Cardiac muscle cell (in vitro differentiated cells and primary cell): ENCODE data around the gene PPFIBP2. TPM values are rescaled to one million over a fixed set of nuclear protein-coding genes. Genes with fewer than 3 reads are reported as not detected.

Source experiments
- DNase-seq, 2 donors: peaks; one replicate each; pipeline versions ENCODE4 v3.0.0 to v3.0.0-alpha.2; 2010 to 2017; ENCODE audit warnings: low read depth in 1 of 2, low spot score in 1 of 2
- H3K27ac ChIP-seq: fragments of 200-600 bp; sonication (generic); 2 replicates; pipeline ENCODE4 v1.5.1; 2016
- H3K27me3 ChIP-seq: fragments of 200-600 bp; sonication (generic); 2 replicates; pipeline ENCODE4 v1.6.0; 2016; ENCODE audit warnings: control low read depth
- H3K36me3 ChIP-seq: fragments of 200-600 bp; sonication (generic); 2 replicates; pipeline ENCODE4 v1.5.1; 2016; ENCODE audit warnings: control low read depth
- H3K4me1 ChIP-seq: fragments of 200-600 bp; sonication (generic); 2 replicates; pipeline ENCODE4 v1.8.1; 2017; ENCODE audit warnings: low read depth, mild to moderate bottlenecking, mixed run types
- H3K4me3 ChIP-seq: fragments of 200-600 bp; sonication (generic); 2 replicates; pipeline ENCODE4 v1.5.1; 2016; ENCODE audit warnings: mild to moderate bottlenecking
- H3K9me3 ChIP-seq: fragments of 200-600 bp; sonication (generic); 2 replicates; pipeline ENCODE4 v1.5.1; 2017; ENCODE audit warnings: low read depth, mild to moderate bottlenecking, control low read depth
- polyA plus RNA-seq: library from polyadenylated mRNA; unstranded; fragments of >200 nt; fragmentation: Nextera tagmentation; extraction: Ambion mirVana; gene quantifications from 2 replicates; pipeline ENCODE4 v1.2.1, GENCODE V29; 2016
- total RNA-seq: library from RNA; depleted of rRNA; stranded (reverse); fragments of >200 nt; gene quantifications from 2 replicates; pipeline ENCODE4 v1.2.3, GENCODE V29; 2016
- TF ChIP-seq, protein P1 (sequence below): IDR thresholded peaks from 2 replicates; pipeline ENCODE4 v1.5.1; 2012; ENCODE audit warnings: low read depth, mild to moderate bottlenecking, low read length

Gene PPFIBP2
- total and polyA plus RNA-seq, 2 experiments from 2014 or later = 8.0 to 13.2 TPM

DNA sequence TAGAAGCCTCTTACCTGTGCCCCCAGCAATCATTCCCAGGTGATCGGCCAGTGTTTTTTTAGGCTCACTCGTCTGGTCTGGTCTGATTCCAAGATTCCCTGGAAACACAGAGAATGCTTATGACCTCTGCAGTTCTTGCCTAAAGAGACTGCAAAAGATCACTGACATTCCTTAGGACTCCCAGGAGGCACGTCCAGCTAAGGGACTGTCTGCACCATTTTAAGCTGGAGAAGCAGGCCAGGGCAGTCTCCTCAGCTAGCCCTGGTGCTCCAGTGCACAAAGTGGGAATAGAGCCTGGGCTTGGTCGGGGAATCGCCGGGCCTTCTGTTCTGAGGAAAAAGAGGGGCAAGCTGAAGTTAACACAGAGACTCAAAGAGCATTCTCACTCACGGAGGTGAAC lies 154.7 kb downstream of the PPFIBP2 start:
- Histone ChIP-seq H3K36me3 (no peaks in the 10 kb centered on the region), H3K27ac (no peak overlapping the region), H3K4me3 (no peak overlapping the region), H3K27me3 (peaks cover 4% of the 10 kb centered on the region), H3K9me3 (no peaks in the 10 kb centered on the region), H3K4me1 (no peaks in the 10 kb centered on the region)
- DNase-seq = no peak
- TF ChIP-seq, protein P1, sequence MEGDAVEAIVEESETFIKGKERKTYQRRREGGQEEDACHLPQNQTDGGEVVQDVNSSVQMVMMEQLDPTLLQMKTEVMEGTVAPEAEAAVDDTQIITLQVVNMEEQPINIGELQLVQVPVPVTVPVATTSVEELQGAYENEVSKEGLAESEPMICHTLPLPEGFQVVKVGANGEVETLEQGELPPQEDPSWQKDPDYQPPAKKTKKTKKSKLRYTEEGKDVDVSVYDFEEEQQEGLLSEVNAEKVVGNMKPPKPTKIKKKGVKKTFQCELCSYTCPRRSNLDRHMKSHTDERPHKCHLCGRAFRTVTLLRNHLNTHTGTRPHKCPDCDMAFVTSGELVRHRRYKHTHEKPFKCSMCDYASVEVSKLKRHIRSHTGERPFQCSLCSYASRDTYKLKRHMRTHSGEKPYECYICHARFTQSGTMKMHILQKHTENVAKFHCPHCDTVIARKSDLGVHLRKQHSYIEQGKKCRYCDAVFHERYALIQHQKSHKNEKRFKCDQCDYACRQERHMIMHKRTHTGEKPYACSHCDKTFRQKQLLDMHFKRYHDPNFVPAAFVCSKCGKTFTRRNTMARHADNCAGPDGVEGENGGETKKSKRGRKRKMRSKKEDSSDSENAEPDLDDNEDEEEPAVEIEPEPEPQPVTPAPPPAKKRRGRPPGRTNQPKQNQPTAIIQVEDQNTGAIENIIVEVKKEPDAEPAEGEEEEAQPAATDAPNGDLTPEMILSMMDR = no peak

DNA sequence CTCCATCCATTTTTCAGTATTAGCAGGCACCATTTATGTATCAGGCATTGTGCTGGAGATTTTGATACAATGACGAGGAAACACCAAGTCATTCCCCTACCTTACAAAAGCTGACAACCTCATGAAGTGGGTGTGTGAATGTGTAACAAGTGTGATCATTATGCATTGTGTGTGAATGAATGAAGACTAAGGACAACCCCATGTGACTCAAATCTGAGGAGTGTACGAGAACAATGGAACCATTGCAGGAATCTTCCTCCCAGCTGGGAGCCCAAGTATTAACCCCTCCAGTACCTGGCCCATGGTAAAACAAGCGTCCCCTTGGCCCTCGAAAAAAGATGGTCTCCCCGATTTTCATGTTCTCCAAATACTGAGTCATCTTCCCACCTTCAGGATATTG lies 155.1 kb downstream of the PPFIBP2 start:
- TF ChIP-seq, protein P1 = no peak
- Histone ChIP-seq H3K27me3 (peaks cover 8% of the 10 kb centered on the region), H3K9me3 (no peaks in the 10 kb centered on the region), H3K4me1 (no peaks in the 10 kb centered on the region), H3K4me3 (no peak overlapping the region), H3K27ac (no peak overlapping the region), H3K36me3 (no peaks in the 10 kb centered on the region)
- no peak for DNase-seq

DNA sequence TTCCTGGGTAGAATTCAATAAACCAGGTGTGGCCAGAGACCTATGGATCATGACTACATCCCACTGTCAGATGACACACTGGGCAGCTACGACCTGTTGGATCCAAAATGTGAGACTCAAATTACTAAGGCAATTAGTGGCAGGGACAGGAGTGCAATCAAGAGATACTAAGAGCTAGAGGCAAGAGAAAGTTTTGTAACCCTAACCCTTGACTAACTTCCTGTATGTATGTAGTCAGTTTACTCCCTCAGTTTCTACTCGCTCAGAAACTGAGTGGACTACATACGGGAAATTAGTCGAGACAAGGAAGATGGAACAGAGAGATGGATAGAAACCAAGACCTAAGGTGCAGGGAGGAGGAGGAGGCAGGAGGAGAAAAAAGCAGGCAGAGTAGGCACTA lies 156.8 kb downstream of the PPFIBP2 start:
- Histone ChIP-seq H3K27me3 (peaks cover 19% of the 10 kb centered on the region), H3K4me3 (no peak overlapping the region)
- DNase-seq = no peak

DNA sequence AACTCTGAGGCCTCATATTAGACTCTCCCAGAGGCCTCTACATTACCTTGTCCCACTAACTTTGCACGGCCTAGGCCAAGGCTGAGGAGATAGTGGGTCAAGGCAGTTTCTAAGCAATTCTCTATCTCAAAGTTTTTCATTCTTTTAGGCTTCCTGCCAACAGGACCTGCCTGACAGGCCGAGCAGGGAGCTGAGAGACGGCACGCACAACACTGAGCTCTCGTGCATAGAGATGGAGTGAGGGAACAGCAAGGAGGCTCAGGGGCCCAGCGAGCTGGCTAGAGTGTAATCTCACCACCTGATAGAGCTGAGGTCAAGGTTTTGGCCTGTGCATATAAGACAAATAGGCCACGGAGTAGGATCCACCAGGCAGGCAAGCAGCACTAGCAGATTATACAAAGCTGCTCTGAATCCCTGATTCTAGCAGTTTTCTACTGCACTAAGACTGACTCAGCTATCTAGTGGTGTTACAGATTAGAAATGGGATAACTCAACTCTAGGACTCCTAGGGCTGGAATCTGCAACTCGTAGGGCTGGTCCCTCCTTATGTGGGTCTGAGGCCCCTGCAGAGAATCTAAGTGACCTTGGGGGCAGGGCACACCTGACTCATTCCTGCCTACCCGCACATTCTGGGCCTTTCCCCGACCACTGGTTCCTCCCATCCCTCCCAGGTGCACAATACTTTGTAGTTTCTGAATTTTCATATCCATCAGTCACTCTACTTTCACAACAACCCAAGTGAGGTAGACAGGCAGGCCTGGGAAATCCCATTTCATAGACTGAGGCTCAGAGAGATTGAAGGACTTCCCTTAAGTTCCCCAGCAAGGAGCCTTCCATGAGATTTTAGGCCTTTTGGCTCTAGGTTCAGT lies 157.8 kb downstream of the PPFIBP2 start:
- no peak overlapping the region for H3K4me3 ChIP-seq
- H3K27ac ChIP-seq = no peak overlapping the region
- TF ChIP-seq, protein P1 = no peak
- no peaks in the 10 kb centered on the region for H3K4me1 ChIP-seq
- H3K9me3 ChIP-seq = no peaks in the 10 kb centered on the region
- DNase-seq = no peak
- H3K36me3 ChIP-seq = no peaks in the 10 kb centered on the region
- H3K27me3 ChIP-seq = peaks cover 19% of the 10 kb centered on the region

More for the DNA sequence above, 156.8 kb downstream of the PPFIBP2 start:
- no peaks in the 10 kb centered on the region for H3K4me1 ChIP-seq
- no peaks in the 10 kb centered on the region for H3K9me3 ChIP-seq
- H3K27ac ChIP-seq = no peak overlapping the region
- TF ChIP-seq, protein P1 = no peak
- H3K36me3 ChIP-seq = no peaks in the 10 kb centered on the region

DNA sequence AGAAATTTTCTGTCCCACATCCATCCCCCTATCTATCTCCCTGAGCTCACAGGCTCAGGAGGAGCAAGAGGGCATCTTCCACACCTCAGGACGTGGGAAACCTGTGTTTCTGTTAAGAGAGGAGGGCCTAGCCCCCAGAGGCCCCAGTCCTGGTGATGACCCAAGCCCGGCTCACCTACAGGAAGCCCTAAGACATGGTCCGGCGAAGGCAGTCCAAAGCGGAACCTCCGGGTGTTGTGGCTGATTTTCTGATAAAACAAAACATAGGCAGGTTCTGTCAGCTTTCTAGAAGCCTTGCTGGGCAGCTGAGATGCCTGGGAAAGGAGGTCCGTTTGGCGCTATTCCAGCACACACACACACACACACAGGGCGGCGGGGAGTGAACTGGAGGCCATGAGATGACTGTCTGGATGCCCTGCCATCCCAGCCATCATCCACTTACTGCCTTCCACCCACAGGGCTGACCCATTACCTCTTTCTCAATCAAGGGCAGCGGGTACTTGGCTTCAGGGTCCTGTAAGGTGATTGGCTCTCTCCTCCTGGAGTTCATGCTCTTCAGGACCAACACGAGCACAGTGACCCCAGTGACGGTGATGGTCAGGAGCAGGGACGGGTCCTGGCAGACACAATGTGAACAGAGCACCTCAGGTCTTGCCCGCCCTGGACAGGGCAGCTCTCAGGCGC lies 158.6 kb downstream of the PPFIBP2 start:
- no peak overlapping the region for H3K4me3 ChIP-seq
- TF ChIP-seq, protein P1 = no peak
- H3K27me3 ChIP-seq = peaks cover 19% of the 10 kb centered on the region
- H3K27ac ChIP-seq = no peak overlapping the region
- H3K9me3 ChIP-seq = no peaks in the 10 kb centered on the region
- H3K4me1 ChIP-seq = no peaks in the 10 kb centered on the region
- no peak for DNase-seq
- no peaks in the 10 kb centered on the region for H3K36me3 ChIP-seq
